HG02943 (cell line): ENCODE results near the gene CBX3.
"Not testable (repeated sequence)": the region's sequence is repeated elsewhere in the genome, so short reads cannot be mapped to it uniquely, and the experiment has no call there.

Experiments used
- ATAC-seq: cut with Tn5 transposase; IDR thresholded peaks from one replicate; pipeline ENCODE4 v1.9.1; 2021; ENCODE audit warnings: mild to moderate bottlenecking, low read depth, moderate library complexity; ENCODE audit not compliant: unreplicated experiment

Gene CBX3

DNA sequence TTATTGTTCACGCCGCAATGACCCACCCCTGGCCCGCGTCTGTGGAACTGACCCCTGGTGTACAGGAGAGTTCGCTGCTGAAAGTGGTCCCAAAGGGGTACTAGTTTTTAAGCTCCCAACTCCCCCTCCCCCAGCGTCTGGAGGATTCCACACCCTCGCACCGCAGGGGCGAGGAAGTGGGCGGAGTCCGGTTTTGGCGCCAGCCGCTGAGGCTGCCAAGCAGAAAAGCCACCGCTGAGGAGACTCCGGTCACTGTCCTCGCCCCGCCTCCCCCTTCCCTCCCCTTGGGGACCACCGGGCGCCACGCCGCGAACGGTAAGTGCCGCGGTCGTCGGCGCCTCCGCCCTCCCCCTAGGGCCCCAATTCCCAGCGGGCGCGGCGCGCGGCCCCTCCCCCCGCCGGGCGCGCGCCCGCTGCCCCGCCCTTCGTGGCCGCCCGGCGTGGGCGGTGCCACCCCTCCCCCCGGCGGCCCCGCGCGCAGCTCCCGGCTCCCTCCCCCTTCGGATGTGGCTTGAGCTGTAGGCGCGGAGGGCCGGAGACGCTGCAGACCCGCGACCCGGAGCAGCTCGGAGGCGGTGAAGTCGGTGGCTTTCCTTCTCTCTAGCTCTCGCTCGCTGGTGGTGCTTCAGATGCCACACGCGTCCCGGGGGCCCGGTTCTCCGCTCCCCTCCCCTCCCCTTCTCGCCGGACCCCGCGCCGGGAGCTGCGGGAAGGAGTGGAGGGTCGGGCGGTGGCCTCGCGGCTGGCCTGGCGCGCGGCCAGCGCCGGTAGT lies at the start of gene CBX3:
TSS of gene CBX3 (plus strand) at position 499 of the 772 bp plus-strand sequence. CDS start 1,254 bp downstream, outside the sequence.
- peak; percentile 47 for ATAC-seq

DNA sequence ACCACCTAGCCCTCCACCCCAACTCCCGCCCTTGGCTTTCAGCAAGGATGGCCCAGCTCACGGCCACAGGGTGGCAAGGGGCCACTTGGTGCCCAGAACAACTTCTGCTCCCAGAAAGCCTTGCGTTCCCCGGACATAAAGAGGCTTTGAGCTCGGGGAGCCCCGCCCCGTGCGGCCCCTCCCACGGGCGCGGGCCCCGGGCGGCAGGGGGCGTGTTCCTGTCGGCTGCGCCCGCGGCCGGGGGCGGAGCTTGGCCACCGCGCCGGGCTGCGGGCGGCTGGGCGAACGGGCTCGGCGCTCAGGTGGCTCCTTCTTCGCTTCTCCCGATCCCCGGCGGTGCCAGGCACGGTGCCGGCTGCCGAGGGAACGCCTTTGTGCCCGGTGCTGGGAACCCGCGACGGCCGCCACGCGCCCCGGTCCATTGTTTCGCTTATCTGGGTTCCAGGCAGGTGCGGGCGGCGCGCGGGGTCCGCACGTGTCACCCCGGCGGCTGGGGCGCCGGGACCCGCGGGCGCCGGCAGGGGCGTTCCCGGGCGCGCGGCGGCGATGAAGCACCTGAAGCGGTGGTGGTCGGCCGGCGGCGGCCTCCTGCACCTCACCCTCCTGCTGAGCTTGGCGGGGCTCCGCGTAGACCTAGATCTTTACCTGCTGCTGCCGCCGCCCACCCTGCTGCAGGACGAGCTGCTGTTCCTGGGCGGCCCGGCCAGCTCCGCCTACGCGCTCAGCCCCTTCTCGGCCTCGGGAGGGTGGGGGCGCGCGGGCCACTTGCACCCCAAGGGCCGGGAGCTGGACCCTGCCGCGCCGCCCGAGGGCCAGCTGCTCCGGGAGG lies 49.4 kb upstream of the CBX3 start, which contains the start of gene NFE2L3:
TSS of gene NFE2L3 (plus strand) at position 246 of the 829 bp plus-strand sequence. CDS start at position 547, 301 bp downstream.
- peak; percentile 59 for ATAC-seq

DNA sequence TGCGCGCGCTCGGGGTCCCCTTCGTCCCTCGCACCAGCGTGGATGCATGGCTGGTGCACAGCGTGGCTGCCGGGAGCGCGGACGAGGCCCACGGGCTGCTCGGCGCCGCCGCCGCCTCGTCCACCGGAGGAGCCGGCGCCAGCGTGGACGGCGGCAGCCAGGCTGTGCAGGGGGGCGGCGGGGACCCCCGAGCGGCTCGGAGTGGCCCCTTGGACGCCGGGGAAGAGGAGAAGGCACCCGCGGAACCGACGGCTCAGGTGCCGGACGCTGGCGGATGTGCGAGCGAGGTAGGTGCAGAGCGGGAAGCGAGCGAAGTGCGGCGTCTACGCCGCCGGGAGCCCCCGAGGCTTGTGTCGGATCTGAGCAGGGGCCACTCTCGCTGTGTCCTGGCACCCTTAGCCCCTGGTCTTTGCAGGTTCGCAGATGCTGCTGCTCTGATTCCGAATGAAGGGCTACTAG lies 48.7 kb upstream of the CBX3 start:
- peak; percentile 13 for ATAC-seq

DNA sequence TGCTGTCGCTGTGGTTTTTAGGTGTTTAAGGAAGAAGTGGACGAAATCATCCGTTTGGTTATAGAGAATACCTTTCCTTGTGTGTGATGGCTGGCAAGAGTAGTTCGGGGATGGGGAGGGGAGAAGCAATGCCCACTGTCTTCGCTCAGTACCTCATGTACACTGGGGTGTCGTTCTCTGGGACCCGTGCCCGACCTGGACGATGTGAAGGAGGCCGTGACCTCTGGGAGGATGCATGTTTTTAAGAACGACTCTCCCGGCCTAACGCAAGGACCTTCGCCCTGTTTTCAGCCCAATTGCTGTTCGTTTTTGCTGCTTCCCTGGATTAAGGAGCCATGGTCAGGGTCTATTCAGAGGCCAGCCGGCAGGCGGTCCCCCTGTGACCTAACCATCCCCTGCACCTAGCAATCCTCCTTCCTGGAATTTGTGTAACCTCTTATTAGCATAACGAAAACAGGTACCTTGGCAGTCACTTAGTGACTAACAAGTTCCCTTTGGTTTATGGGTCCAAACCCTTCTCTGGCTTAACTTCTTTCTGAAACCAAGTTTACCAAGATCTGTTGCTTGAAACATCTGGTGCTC lies 48.2 kb upstream of the CBX3 start:
- ATAC-seq, result no peak

DNA sequence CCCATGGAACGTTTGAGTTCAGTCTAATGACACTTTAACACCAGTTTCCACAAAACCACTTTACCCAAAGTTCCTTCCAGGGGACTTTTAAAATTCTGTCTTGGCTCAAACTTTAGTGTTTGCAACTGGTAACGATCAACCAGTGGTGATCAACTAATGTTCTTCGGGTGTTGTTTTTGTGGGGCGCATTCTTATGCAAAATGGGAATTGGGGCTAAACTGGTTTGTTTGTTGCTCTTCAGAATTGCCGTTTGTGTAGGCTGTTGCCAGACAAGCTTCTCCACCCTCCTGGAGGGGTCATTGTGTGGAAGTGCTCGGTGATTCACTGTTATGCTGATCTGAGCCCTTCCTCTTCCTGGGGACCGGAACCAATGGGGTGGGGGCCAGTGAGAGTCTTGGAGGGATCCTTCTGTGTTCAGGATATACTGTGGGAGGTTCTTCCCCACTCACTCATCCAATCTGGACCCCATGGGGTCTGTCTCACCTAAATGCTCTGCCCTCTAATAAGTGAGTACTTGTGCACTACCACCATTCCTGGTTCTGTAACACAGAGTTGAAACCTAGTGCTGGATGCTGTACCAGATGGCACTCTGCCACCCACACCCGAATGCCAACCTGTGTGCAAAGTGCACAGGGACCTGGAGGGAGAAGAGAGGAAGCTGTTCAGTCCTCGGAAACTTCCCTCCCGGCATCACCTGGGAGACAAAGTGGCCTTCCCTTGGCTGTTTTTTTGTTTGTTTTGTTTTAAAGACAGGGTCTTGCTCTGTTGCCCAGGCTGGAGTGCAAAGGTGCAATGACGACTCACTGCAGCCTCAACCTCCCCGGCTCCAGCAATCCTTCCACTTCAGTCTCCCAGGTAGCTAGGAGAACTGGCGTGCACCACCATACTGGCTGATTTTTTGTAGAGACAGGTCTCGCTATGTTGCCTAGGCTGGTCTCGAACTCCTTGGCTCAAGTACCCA lies 47.4 kb upstream of the CBX3 start:
- no peak for ATAC-seq

DNA sequence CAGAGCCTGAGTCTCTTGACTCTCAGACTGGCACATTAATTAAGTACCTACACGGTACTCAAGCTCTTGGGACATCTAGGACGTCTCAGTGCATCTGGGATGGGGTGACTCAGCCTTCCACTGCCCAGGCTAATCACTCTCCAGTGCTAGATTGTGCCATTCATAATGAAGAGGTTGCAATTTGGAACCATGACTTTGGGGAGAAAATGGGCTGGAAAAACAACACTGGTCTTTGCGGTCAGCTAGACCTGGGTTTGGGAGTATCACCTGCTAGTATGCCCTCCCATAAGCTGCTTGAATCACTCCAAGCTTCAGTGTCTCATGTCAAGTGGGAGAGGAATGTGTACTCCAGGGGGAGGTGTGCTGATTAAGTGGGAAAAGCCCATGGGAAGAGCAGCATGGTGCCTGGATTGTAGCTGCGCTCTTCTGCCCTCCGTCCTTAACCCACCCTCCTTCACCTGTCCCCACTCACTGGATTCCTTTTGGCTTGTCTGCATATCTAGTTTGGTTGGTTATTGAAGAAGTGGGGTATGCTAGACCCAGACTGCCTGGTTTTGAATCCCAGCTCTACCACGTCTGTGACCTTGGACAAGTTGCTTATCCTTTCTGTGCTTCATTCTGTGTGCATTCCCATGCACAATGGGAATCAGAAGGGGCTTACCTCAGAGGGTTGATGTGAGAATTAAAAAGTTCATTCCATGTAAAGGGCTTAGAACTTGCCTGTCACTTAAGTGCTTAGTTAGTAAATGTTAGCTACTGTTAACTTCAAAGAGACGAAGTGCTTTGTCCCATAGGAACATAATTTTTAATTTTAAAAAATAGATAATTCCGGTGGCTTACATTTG lies 45.8 kb upstream of the CBX3 start:
- ATAC-seq, result no peak

DNA sequence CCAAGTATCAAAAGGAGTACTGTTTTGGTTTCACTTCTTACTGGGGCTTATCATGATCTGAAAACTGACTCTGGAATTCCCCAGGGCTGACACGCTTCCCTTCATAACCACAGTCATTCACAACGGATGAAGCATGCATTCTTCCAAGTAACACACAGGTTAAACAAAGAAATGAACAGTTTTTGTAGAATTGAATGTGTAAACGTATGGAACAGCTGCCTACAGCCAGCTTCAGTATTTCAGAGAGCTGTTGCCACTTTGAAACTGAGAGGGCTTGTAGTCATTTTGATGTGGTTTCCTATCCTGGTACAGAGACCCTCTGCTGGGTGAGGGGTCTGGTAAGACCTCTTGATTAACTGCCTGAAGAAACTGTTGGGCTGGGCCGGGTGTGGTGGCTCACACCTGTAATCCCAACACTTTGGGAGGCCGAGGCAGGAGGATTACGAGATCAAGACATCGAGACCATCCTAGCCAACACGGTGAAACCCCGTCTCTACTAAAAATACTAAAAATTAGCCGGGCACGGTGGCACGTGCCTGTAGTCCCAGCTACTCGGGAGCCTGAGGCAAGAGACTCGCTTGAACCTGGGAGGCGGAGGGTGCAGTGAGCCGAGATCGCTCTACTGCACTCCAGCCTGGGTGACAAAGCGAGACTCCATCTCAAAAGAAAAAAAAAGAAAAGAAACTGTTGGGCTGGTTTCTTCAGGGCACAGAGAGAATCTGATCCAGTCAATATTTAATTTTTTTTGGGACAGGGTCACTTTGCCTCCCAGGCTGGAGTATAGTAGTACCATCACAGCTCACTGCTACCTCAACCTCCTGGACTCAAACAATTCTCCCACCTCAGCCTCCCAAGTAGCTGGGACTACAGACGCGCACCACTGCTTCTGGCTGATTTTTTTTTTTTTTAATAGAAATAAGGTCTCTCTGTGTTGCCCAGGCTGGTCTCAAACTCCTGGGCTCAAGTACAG lies 44.8 kb upstream of the CBX3 start:
- ATAC-seq, result no peak

DNA sequence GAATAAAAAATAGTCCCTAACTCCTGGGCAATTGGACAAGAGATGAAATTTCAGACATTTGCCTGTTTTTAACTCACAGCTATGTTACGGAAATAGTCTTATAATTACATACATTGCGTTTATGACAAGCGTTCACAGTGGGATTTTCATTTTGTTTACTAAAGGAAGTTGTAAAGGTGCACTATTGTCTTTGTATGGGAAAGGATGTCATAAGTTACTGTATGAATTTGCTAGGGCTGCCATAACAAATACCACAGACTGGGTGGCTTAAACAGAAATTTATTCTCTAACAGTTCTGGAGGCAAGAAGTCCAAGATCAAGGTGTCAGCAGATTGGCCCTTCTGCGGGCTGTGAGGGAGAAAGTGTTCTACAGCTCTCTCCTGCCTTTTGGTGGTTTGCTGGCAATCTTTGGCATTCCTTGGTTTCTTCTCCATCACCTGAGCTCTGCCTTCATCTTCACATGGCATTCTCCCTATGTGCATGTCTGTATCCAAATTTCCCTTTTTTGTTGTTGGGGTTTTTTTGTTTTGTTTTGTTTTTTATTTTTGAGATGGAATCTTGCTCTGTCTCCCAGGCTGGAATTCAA lies 43.9 kb upstream of the CBX3 start:
- ATAC-seq, result no peak

DNA sequence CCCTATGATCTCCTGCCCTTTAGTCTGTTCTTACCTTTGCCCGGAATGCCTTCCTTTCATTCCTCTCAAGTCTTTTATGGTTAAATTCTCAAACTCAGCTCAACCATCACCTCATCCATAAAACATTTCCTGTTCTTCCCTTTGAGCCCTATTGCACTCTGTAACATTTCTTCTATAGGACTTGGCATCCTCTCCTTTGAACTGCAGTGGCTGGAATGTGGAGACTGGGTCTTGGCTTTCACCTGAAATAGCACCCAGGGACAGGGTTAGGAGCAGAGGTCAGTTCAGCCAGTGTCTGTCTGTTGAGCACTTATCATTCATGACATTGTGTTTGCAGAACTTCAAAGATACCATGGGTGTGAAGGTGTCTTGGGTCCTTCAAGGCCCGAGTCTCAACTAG lies 42.3 kb upstream of the CBX3 start:
- no peak for ATAC-seq

DNA sequence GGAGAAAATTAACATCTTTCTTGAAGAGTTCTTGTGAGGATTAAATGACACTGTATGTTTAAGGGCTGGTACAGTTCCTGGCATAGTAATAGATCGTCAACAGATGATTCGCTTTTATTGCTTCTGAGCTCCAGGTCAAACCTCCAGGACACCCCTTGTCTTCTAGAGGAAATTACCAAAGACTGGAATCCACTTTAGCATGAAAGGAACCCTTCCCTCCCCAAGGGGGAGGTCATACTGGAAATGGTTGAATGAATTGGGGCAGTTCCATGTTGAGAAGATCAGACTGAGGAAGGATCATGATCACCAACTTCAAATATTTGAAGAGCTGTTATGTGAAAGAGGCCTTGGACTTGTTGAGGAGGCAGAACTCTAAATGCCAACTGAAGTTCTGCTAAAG lies 40.6 kb upstream of the CBX3 start:
- no peak for ATAC-seq

DNA sequence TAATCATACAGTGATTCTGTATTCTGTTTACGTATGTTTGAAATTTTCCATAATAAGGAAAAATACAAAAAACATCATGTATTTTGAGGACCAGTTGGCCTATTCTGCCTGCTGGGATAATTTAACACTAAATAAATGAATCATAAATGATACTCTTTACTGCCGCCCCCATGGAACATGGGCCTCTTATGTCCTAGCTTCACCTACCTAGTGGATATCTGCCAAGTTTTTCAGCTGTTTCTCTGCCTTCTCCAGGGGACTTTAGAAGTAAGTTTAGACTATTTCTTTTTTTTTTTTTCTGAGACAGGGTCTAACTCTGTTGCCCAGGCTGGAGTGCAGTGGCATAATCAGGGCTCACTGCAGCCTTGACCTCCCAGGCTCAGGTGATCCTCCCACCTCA lies 39.1 kb upstream of the CBX3 start:
- no peak for ATAC-seq

DNA sequence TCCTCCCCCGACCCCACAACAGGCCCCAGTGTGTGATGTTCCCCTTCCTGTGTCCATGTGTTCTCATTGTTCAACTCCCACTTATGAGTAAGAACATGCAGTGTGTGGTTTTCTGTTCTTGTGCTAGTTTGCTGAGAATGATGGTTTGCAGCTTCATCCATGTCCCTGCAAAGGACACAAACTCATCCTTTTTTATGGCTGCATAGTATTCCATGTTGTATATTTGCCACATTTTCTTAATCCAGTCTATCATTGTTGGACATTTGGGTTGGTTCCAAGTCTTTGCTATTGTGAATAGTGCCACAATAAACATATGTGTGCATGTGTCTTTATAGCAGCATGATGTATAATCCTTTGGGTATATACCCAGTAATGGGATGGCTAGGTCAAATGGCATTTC lies 37.7 kb upstream of the CBX3 start:
- ATAC-seq, result not testable (repeated sequence)

DNA sequence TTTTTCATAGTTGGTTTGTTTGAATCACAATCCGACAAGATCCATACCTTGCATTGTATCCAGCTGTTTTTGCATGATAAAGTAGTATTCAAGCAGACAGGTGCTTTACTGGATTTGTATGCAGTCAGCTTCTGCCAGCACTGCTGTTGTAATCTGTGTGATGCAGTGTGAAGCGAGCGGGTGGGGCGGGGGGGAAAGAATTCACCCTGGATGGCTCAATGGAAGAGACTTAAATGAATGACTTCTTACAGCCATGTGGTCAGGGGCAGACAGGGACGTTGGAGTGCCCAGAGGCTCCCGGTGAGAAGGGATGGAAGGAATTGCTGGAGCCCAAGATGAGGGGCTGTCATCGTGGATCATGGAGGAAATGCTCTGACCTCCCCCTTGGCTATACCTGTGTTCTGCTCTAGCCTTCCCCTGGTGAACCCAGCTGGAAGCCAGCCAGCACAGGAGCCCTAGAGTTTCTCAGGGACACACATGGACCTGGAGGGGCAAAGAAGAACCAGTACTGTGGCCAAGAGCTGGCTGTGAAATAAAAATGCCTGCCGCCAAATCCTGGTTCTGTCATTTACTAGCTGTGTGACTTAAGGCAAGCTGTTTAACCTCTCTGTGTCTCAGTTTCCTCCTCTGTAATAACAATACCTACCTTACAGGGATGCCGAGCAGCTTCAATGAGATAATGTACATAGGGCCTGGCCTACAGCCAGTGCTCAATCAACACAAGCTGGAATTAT lies 35.4 kb upstream of the CBX3 start:
- no peak for ATAC-seq

DNA sequence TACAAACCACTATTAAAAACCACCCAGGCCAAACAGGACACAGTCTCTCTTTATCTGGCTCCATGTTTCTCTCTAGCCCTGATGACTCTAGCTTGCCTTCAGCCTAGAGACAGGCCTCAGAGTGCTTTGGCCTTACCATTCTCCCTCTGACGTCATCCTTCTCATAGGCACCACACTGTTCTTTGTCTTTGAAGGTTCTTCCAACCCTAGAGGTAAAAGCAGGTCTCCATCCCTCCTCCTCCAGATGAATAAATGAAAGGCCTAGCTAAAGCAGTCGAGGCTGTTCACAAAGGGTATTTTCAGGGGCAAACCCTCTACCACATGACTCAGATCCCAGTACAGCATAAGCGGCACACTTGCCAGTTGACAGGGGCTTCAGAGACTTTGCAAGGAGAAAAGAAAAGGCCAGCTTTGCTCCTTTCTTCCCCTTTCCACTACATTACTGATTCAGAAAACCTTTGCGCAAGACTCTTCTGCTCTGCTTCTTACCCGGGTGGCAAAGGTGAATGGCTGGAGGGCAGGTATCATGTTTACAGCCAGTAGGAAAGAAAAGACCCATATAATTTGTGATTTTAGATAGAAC lies 34.8 kb upstream of the CBX3 start:
- peak; percentile 6 for ATAC-seq

DNA sequence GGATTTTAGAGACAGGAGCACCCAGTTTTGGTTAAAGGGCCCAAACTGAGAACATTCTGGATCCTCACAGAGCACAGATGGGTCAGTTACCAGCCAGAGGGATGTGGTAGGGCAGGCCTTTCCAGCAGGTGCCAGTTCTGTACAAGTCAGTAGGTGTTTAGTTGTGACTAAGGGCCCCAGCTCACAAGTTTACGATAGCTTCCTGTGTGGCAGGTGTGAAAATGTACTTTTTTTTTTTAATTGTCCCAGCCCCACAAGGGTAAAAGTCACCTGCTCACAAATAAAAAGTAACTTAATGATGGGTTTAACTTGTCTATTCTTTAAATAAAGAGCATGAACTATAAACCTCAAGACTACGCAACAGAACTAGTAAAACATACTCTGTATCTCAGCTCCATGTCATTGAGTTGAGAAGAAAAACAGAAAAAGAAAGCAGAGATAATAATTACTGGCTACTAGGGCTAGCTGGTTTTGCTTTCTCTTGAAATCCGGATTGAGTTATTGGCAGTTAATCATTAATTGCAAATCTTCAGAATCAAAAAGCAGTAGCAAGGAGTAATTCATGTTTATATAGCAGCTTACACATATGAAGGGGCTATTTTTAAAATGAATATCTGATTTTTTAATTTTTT lies 34.1 kb upstream of the CBX3 start:
- ATAC-seq, result peak; percentile 78

DNA sequence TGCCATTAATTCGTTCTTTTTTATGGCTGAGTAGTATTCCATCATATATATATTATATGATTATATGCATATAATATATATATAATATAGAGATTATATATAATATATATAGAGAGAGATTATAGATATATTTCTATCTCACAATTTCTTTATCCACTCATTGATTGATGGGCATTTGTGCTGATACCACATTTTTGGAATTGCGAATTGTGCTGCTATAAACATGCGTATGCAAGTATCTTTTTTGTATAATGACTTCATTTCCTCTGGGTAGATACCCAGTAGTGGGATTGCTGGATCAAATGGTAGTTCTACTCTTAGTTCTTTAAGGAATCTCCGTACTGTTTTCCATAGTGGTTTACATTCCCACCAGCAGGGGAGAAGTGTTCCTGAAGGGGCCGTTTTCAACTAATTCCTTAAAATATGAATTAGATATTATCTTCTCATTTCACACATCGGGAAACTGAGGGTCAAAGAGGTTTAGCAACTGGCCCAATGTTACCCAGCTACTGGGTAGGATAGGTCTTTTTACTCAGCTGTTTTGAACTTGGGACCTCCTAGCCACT lies 33.0 kb upstream of the CBX3 start:
- no peak for ATAC-seq
